H9 (cell line): ENCODE measurements around the gene IPO11. TPM values are rescaled to one million over a fixed set of nuclear protein-coding genes. Genes with fewer than 3 reads are reported as not detected.

Experiments
- DNase-seq: peaks from one replicate; pipeline ENCODE4 v3.0.0-alpha.2; 2017
- H2AFZ ChIP-seq: one replicate; pipeline ENCODE4 v1.6.1; 2013; ENCODE audit warnings: mild to moderate bottlenecking, low read length, control low read depth, moderate library complexity
- H2AK5ac ChIP-seq: 2 replicates; pipeline ENCODE4 v1.6.1; 2013; ENCODE audit warnings: low read length, control low read depth, mixed read lengths; ENCODE audit not compliant: insufficient read length
- H2BK120ac ChIP-seq: one replicate; pipeline ENCODE4 v1.6.1; 2013; ENCODE audit warnings: low read depth, mild to moderate bottlenecking, low read length, control low read depth, inconsistent platforms; ENCODE audit not compliant: poor library complexity, severe bottlenecking
- H2BK12ac ChIP-seq: 2 replicates; pipeline ENCODE4 v1.6.1; 2013; ENCODE audit warnings: low read length, control low read depth, mixed read lengths, low read depth; ENCODE audit not compliant: insufficient read length
- H2BK15ac ChIP-seq: 2 replicates; pipeline ENCODE4 v1.6.1; 2013; ENCODE audit warnings: low read depth, low read length, control low read depth
- H2BK20ac ChIP-seq: one replicate; pipeline ENCODE4 v1.6.1; 2013; ENCODE audit warnings: low read depth, mild to moderate bottlenecking, low read length, control low read depth, inconsistent platforms; ENCODE audit not compliant: poor library complexity, severe bottlenecking
- H2BK5ac ChIP-seq: 2 replicates; pipeline ENCODE4 v1.6.1; 2013; ENCODE audit warnings: low read length, control low read depth, mixed read lengths; ENCODE audit not compliant: insufficient read length
- H3K14ac ChIP-seq: 2 replicates; pipeline ENCODE4 v1.6.1; 2013; ENCODE audit warnings: low read length, control low read depth; ENCODE audit not compliant: insufficient read depth
- H3K18ac ChIP-seq: 2 replicates; pipeline ENCODE4 v1.6.1; 2013; ENCODE audit warnings: low read depth, mild to moderate bottlenecking, mixed read lengths, low read length, control low read depth; ENCODE audit not compliant: insufficient read length
- H3K23ac ChIP-seq: 2 replicates; pipeline ENCODE4 v1.6.1; 2013; ENCODE audit warnings: low read length, control low read depth, mixed read lengths, low read depth; ENCODE audit not compliant: insufficient read length
- H3K23me2 ChIP-seq: 2 replicates; pipeline ENCODE4 v1.6.1; 2013; ENCODE audit warnings: low read depth, mild to moderate bottlenecking, mixed read lengths, low read length, control low read depth; ENCODE audit not compliant: insufficient read length, poor library complexity, severe bottlenecking
- H3K27ac ChIP-seq: 2 replicates; pipeline ENCODE4 v1.5.1; 2013; ENCODE audit warnings: low read length, control low read depth, mixed read lengths, low read depth; ENCODE audit not compliant: insufficient read length
- H3K27me3 ChIP-seq: 2 replicates; pipeline ENCODE4 v1.6.1; 2013; ENCODE audit warnings: low read length, control low read depth, inconsistent platforms; ENCODE audit not compliant: insufficient read depth
- H3K4ac ChIP-seq: 2 replicates; pipeline ENCODE4 v1.6.1; 2013; ENCODE audit warnings: low read depth, mild to moderate bottlenecking, control low read depth, inconsistent platforms, low read length, moderate library complexity
- H3K4me1 ChIP-seq: 2 replicates; pipeline ENCODE4 v1.6.1; 2013; ENCODE audit warnings: low read length, control low read depth, inconsistent platforms; ENCODE audit not compliant: insufficient read depth
- H3K4me2 ChIP-seq: 2 replicates; pipeline ENCODE4 v1.6.1; 2013; ENCODE audit warnings: low read length, control low read depth, mixed read lengths; ENCODE audit not compliant: insufficient read length, insufficient read depth
- H3K56ac ChIP-seq: 2 replicates; pipeline ENCODE4 v1.6.1; 2013; ENCODE audit warnings: low read depth, mild to moderate bottlenecking, mixed read lengths, low read length, control low read depth; ENCODE audit not compliant: insufficient read length
- H3K79me1 ChIP-seq: 2 replicates; pipeline ENCODE4 v1.6.1; 2013; ENCODE audit warnings: low read depth, mild to moderate bottlenecking, moderate library complexity, low read length, control low read depth, inconsistent platforms; ENCODE audit not compliant: insufficient read depth, poor library complexity, severe bottlenecking
- H3K79me2 ChIP-seq: 2 replicates; pipeline ENCODE4 v1.6.1; 2013; ENCODE audit warnings: low read length, control low read depth, inconsistent platforms; ENCODE audit not compliant: insufficient read depth
- H3K9ac ChIP-seq: 2 replicates; pipeline ENCODE4 v1.6.1; 2013; ENCODE audit warnings: low read length, control low read depth, mixed read lengths; ENCODE audit not compliant: insufficient read length; ENCODE audit errors: extremely low read depth
- H3K9me3 ChIP-seq: one replicate; pipeline ENCODE4 v1.6.1; 2013; ENCODE audit warnings: low read depth, low read length, inconsistent platforms; ENCODE audit not compliant: control insufficient read depth
- H3T11ph ChIP-seq: one replicate; pipeline ENCODE4 v1.6.1; 2013; ENCODE audit warnings: mild to moderate bottlenecking, low read length, control low read depth, inconsistent platforms
- H4K20me1 ChIP-seq: one replicate; pipeline ENCODE4 v1.6.1; 2013; ENCODE audit not compliant: control insufficient read depth, insufficient read length, insufficient read depth
- H4K5ac ChIP-seq: 2 replicates; pipeline ENCODE4 v1.6.1; 2013; ENCODE audit warnings: low read depth, mild to moderate bottlenecking, mixed read lengths, low read length, control low read depth; ENCODE audit not compliant: insufficient read length
- H4K8ac ChIP-seq: replicated peaks from 2 replicates; pipeline ENCODE4 v1.6.1; 2013; ENCODE audit warnings: low read length, control low read depth, mixed read lengths, low read depth; ENCODE audit not compliant: insufficient read length
- H4K91ac ChIP-seq: 2 replicates; pipeline ENCODE4 v1.6.1; 2013; ENCODE audit warnings: low read depth, mild to moderate bottlenecking, moderate library complexity, mixed read lengths, low read length, control low read depth; ENCODE audit not compliant: insufficient read length
- H3K27ac Mint-ChIP-seq, 3 experiments: 2 replicates in 2 of 3; 3 replicates in 1 of 3; pipeline ENCODE4 v1.8.0; 2020 to 2021; ENCODE audit warnings: mixed read lengths in 3 of 3, mild to moderate bottlenecking in 1 of 3, moderate library complexity in 1 of 3
- H3K27me3 Mint-ChIP-seq: 2 replicates; pipeline ENCODE4 v1.8.0; 2021; ENCODE audit warnings: low read depth, mild to moderate bottlenecking, moderate library complexity, mixed read lengths
- H3K36me3 Mint-ChIP-seq, 3 experiments: 2 replicates in 2 of 3; 3 replicates in 1 of 3; pipeline ENCODE4 v1.8.0; 2020 to 2021; ENCODE audit warnings: low read depth in 3 of 3, mixed read lengths in 3 of 3; ENCODE audit not compliant: insufficient read depth in 1 of 3
- H3K4me1 Mint-ChIP-seq, 2 experiments: 2 replicates each; pipeline ENCODE4 v1.8.0; 2020; ENCODE audit warnings: mixed read lengths in 2 of 2
- H3K4me3 Mint-ChIP-seq, 2 experiments: 2 replicates in 1 of 2; 3 replicates in 1 of 2; pipeline ENCODE4 v1.8.0; 2020 to 2021; ENCODE audit warnings: mild to moderate bottlenecking in 2 of 2, mixed read lengths in 2 of 2, moderate library complexity in 1 of 2
- H3K9me3 Mint-ChIP-seq, 2 experiments: 2 replicates in 1 of 2; 3 replicates in 1 of 2; pipeline ENCODE4 v1.8.0; 2020; ENCODE audit warnings: mild to moderate bottlenecking in 2 of 2, mixed read lengths in 2 of 2, moderate library complexity in 1 of 2
- CTCF ChIP-seq: fragments of 200-600 bp; sonication (generic); conservative IDR thresholded peaks from 3 replicates; pipeline ENCODE4 v1.8.0; 2021; ENCODE audit warnings: antibody characterized with exemption, mild to moderate bottlenecking
- WGBS: extraction: QIAGEN DNeasy Blood & Tissue Kit; methylation state at CpG from one replicate; pipeline ENCODE4 v1.1.7; 2013; ENCODE audit warnings: missing lambda C conversion rate, low lambda C conversion rate, mixed read lengths; ENCODE audit not compliant: insufficient read length; ENCODE audit errors: extremely low coverage; 5-methylcytosine and 5-hydroxymethylcytosine counted together
- total RNA-seq: library from RNA; stranded (reverse); gene quantifications from 2 replicates; pipeline ENCODE4 v1.2.1, GENCODE V29; 2021

Gene IPO11
- total RNA-seq, 1 experiment from 2014 or later: 63.0 TPM

- Histone ChIP-seq H3K9me3 (no peaks in the 10 kb centered on the region), H3K79me1 (no peaks in the 10 kb centered on the region), H4K20me1 (no peaks in the 10 kb centered on the region), H2BK15ac (no peak overlapping the region), H2BK120ac (no peak overlapping the region), H3K18ac (no peak overlapping the region), H2BK20ac (no peak overlapping the region), H3K56ac (no peak overlapping the region), H3K79me2 (no peaks in the 10 kb centered on the region), H3T11ph (no peak overlapping the region), H2AK5ac (no peak overlapping the region), H3K23ac (no peak overlapping the region), H4K5ac (no peak overlapping the region), H3K4me1 (no peaks in the 10 kb centered on the region), H2AFZ (no peak overlapping the region), H2BK12ac (no peak overlapping the region), H4K8ac (no peak overlapping the region), H4K91ac (no peak overlapping the region), H3K27ac (no peak overlapping the region), H3K27me3 (no peaks in the 10 kb centered on the region), H3K4ac (no peak overlapping the region), H3K14ac (no peak overlapping the region), H3K4me2 (no peak overlapping the region), H2BK5ac (no peak overlapping the region), H3K23me2 (no peaks in the 10 kb centered on the region), H3K9ac (no peak overlapping the region)
- no peak for TF ChIP-seq CTCF
- DNase-seq: no peak
- Mint-ChIP-seq H3K27ac (peak overlapping the region in 1 of 3 experiments; percentile 4; a peak in 1 of 7 replicates), H3K4me1 (no peaks in the 10 kb centered on the region), H3K27me3 (no peaks in the 10 kb centered on the region), H3K4me3 (no peak overlapping the region), H3K36me3 (peaks cover 0 to 20% (median 10%) of the 10 kb centered on the region in 3 experiments; a peak in 5 of 7 replicates), H3K9me3 (no peaks in the 10 kb centered on the region)
- no CpG with 5 or more reads among the region's 10 CpGs for WGBS
Observed at GRCh38 chr5:62502456-62503101, 90.0 kb downstream of the IPO11 start.
